Left ventricle myocardium inferior (tissue), 1 donor: ENCODE measurements around the gene LHFPL6. TPM values are rescaled to one million over a fixed set of nuclear protein-coding genes. Genes with fewer than 3 reads are reported as not detected.

ENCODE experiments used
- DNase-seq: peaks from one replicate; pipeline ENCODE4 v3.0.0-alpha.2; 2020
- H3K27ac ChIP-seq: fragments of 200-600 bp; replicated peaks from 2 replicates; pipeline ENCODE4 v1.8.0; 2021
- H3K27me3 ChIP-seq: fragments of 200-600 bp; 2 replicates; pipeline ENCODE4 v1.8.0; 2021; ENCODE audit warnings: low read depth
- H3K36me3 ChIP-seq: fragments of 200-600 bp; 2 replicates; pipeline ENCODE4 v1.8.0; 2021
- H3K4me1 ChIP-seq: fragments of 200-600 bp; 2 replicates; pipeline ENCODE4 v1.8.0; 2021
- H3K4me3 ChIP-seq: fragments of 200-600 bp; 2 replicates; pipeline ENCODE4 v1.8.0; 2021; ENCODE audit warnings: mild to moderate bottlenecking, moderate library complexity
- H3K9me3 ChIP-seq: fragments of 200-600 bp; replicated peaks from 2 replicates; pipeline ENCODE4 v1.8.0; 2021
- intact Hi-C: fragments of 100-400 bp; cut with micrococcal nuclease; formaldehyde crosslinking; loops from one replicate; pipeline ENCODE4 v1.11.0; 2022
- total RNA-seq: library from RNA; stranded (reverse); fragmentation: NEBNext Ultra II Directional; extraction: Animal tissue kit (Norgen Biotek cat#: 25700); gene quantifications from one replicate; pipeline ENCODE4 v1.2.1, GENCODE V29; 2021
- TF ChIP-seq, protein P1 (sequence below): fragments of 200-600 bp; IDR thresholded peaks from 2 replicates; pipeline ENCODE4 v1.8.0; 2021; ENCODE audit warnings: antibody characterized with exemption, mild to moderate bottlenecking, borderline replicate concordance
- donor health status: DM: no; HTN: yes; CAD: no; lungs with severe emphysema.

The LHFPL6 gene
- total RNA-seq, 1 donor from 2014 or later, result 51.4 TPM

DNA sequence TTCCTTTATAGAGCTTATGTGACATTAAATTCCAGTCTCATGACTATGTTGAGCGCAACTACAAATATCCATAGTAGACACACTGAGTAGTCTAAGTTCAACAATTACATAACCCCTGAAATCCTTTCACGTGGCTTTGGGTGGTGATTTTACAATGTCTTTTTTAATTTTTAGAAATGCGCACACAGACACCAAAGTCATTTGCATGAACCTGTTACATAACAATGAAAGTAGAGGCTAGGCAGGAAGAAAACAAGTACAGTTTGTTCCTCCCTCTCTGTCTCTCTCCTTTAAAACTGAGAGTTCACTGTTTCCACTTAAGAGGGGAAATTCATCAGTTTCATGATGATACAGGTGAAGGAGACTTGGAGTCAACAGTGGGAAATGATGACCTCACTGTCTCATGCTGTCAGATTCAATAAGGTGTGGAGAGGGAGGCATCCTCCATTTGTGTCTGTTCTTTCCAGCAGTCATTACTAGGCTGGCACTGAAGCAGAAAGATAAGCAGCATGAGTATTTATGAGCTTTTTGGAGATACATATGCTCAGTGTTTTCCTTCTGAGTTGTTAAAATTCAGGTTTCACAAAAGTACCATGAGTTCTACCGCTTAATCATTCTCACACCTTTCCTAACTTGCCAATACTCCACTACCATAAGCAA, 201.8 kb downstream of the LHFPL6 start:
- intact Hi-C loops, result no loop called here
- TF ChIP-seq, protein P1, sequence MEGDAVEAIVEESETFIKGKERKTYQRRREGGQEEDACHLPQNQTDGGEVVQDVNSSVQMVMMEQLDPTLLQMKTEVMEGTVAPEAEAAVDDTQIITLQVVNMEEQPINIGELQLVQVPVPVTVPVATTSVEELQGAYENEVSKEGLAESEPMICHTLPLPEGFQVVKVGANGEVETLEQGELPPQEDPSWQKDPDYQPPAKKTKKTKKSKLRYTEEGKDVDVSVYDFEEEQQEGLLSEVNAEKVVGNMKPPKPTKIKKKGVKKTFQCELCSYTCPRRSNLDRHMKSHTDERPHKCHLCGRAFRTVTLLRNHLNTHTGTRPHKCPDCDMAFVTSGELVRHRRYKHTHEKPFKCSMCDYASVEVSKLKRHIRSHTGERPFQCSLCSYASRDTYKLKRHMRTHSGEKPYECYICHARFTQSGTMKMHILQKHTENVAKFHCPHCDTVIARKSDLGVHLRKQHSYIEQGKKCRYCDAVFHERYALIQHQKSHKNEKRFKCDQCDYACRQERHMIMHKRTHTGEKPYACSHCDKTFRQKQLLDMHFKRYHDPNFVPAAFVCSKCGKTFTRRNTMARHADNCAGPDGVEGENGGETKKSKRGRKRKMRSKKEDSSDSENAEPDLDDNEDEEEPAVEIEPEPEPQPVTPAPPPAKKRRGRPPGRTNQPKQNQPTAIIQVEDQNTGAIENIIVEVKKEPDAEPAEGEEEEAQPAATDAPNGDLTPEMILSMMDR, result no peak
- Histone ChIP-seq H3K4me1 (peaks cover 88% of the 10 kb centered on the region), H3K27ac (peak overlapping the region; percentile 15), H3K27me3 (no peaks in the 10 kb centered on the region), H3K36me3 (no peaks in the 10 kb centered on the region), H3K9me3 (no peaks in the 10 kb centered on the region), H3K4me3 (no peak overlapping the region)
- no peak for DNase-seq

GRCh38 chr13:39399102-39399501, 203.9 kb downstream of the LHFPL6 start:
- TF ChIP-seq, protein P1, result no peak
- DNase-seq, result no peak
- Histone ChIP-seq H3K27me3 (no peaks in the 10 kb centered on the region), H3K36me3 (no peaks in the 10 kb centered on the region), H3K4me3 (no peak overlapping the region), H3K27ac (peak overlapping the region; percentile 67), H3K4me1 (peaks cover 89% of the 10 kb centered on the region), H3K9me3 (no peaks in the 10 kb centered on the region)
- intact Hi-C loops, result no loop called here

DNA sequence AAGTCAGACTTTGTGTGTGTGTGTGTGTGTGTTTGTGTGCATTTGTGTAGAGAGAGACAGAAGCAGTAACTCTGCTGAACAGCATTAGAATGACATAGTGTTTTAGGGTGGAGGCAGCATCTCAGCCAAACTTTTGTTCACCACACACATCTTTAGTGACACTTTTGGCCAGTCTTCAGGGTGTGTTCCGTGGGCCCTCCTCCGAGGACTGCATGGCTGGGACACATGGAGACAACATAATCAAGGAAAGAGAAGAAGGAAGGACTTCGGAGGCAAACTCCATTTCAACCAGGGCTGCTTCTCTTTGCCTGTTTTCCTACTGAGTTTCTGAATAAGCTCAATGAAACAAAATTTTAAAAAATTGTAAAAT, 205.1 kb downstream of the LHFPL6 start:
- Histone ChIP-seq H3K27me3 (no peaks in the 10 kb centered on the region), H3K9me3 (no peaks in the 10 kb centered on the region), H3K27ac (peak overlapping the region; percentile 67), H3K4me1 (peaks cover 89% of the 10 kb centered on the region), H3K36me3 (no peaks in the 10 kb centered on the region), H3K4me3 (no peak overlapping the region)
- intact Hi-C loops, result no loop called here
- peak; percentile 47 for DNase-seq
- TF ChIP-seq, protein P1, result no peak

DNA sequence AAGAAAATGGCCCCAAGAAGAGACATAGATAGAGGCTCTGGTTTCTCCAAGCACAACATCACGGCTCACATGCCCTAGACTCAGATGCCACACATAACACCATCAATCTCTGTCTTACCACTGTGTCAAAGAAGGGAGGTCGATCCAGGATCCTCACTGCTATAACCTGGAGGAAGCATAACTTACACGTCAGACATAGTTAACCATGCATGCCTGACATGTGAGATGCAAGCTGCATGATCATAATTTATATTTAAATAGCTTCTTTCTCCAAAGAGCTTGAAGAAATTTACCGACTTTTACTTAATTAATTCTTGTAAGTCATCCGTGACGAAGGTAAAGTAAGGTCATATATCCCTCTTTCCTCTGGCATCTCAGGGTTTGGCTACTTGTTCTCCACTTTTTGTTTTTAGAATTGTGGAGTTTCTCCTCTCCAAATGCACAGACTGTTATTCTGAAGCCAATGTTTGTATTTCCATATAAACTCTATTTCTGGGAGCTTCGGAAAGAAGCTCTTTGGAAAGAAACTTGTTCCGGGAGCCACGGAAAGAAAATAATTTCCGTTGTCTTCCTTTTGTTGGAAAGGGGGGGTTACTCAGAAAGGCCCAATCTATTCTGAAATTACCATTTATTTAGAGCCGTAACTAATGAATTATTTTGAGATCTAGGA, 205.6 kb downstream of the LHFPL6 start:
- Histone ChIP-seq H3K9me3 (no peaks in the 10 kb centered on the region), H3K4me1 (peaks cover 89% of the 10 kb centered on the region), H3K27ac (peak overlapping the region; percentile 67), H3K4me3 (no peak overlapping the region), H3K36me3 (no peaks in the 10 kb centered on the region), H3K27me3 (no peaks in the 10 kb centered on the region)
- DNase-seq, result no peak
- intact Hi-C loops, result no loop called here
- TF ChIP-seq, protein P1, result no peak

GRCh38 chr13:39394796-39395678, 208.0 kb downstream of the LHFPL6 start:
- DNase-seq, result peak; percentile 27
- Histone ChIP-seq H3K27ac (peak overlapping the region; percentile 67), H3K36me3 (no peaks in the 10 kb centered on the region), H3K4me3 (peak overlapping the region; percentile 5), H3K9me3 (no peaks in the 10 kb centered on the region), H3K27me3 (no peaks in the 10 kb centered on the region), H3K4me1 (peaks cover 73% of the 10 kb centered on the region)
- TF ChIP-seq, protein P1, result no peak
- intact Hi-C loops, result no loop called here
